Stimulated activated CD4-positive, alpha-beta T cell treated with anti-CD3 and anti-CD28 coated beads, Interleukin-4, amount 100 ng/mL, for 4 hours (primary cell): ENCODE data around the gene C2orf81.
"Not testable (repeated sequence)": the region's sequence is repeated elsewhere in the genome, so short reads cannot be mapped to it uniquely, and the experiment has no call there.

Experiments
- DNase-seq, 2 experiments: peaks; one replicate each; pipeline ENCODE4 v3.0.0-alpha.2; 2020

C2orf81 gene

GRCh38 chr2:74421221-74421870, at the start of gene C2orf81, which contains the start of gene WDR54:
Gene C2orf81 (minus strand): TSS chr2:74421619. CDS start chr2:74421560, 59 bp downstream.
Gene WDR54 (plus strand): TSS chr2:74421730. CDS start chr2:74422154, 424 bp downstream.
- DNase-seq, result peak; percentile 92 to 95

DNA sequence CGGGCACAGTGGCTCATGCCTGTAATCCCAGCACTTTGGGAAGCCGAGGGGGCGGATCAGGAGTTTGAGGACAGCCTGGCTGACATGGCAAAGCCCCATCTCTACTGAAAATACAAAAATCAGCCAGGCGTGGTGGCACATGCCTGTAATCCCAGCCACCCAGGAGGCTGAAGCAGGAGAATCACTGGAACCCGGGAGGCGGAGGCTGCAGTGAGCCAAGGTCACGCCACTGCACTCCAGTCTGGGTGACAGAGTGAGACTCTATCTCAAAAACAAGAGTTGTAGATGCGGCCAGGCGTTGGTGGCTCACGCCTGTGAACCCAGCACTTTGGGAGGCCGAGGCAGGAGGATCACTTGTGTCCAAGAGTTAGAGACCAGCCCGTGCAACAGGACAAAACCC, 49.3 kb upstream of the C2orf81 start:
- not testable (repeated sequence) for DNase-seq

GRCh38 chr2:74464406-74464805, 43.0 kb upstream of the C2orf81 start:
- no peak for DNase-seq

DNA sequence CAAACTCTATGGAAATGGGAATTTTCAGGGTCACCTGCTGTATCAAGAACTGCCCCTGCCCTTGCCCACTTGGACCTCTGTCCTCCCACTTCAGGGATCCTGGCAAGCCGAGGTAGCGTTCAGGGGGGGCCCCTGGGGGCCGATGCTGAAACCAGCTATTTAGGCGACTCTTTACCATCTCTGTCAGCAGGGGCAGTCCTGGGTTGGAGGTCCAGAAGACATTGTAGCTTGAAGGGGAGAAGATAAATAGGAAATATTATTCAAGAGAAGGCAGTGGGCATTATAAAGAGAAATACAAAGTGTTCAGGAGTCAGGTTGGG, 41.3 kb upstream of the C2orf81 start:
- no peak for DNase-seq

- DNase-seq, result no peak
These were observed 40.8 kb upstream of the C2orf81 start for GRCh38 chr2:74462054-74462785.

DNA sequence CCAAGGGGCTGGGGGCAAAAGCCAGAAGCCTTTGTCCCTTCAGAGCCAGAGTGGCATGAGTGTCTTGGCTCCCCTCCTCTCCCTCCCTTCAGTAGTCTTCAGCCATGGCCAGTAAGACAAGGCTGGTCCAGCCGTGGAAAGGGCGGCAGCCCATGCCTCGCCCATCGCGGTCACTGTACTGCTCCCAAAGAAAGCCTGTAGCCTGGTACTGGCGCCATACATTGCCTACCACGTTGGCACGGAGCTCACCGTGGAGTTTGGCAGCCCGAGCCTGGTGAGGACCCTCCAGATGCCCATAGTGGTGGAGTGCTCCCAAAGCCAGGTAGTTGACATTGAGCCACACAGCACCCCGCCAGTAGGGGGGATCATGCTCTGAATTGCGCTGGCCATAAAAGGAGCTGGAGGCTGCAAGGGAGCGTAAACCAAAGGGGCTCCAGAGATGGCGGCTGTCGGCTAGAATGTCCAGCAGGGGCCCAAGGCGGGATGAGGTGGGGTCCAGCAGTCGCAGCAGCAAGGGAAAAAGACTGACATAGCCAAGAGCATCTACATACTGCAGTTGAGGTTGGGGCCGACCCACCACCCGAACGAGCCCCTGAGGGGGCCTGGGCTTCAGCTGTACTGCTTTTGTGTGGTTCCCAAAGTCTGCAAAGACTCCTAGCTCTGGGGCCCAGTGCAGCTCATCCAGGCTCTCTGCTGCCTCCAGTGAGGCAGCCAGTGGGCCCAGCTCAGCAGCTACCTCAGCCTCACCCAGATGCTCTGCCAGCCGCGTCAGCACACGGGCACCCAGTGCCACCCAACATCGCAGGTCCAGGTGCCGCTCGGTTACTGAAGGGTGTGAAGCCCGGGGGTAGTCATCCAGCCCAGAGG, 40.0 kb upstream of the C2orf81 start:
- DNase-seq, result no peak

GRCh38 chr2:74460187-74460586, 38.8 kb upstream of the C2orf81 start:
- not testable (repeated sequence) for DNase-seq

- DNase-seq, result not testable (repeated sequence)
These were observed 38.2 kb upstream of the C2orf81 start for GRCh38 chr2:74459503-74460118.

- no peak for DNase-seq
These were observed 37.5 kb upstream of the C2orf81 start for GRCh38 chr2:74458938-74459363.

DNA sequence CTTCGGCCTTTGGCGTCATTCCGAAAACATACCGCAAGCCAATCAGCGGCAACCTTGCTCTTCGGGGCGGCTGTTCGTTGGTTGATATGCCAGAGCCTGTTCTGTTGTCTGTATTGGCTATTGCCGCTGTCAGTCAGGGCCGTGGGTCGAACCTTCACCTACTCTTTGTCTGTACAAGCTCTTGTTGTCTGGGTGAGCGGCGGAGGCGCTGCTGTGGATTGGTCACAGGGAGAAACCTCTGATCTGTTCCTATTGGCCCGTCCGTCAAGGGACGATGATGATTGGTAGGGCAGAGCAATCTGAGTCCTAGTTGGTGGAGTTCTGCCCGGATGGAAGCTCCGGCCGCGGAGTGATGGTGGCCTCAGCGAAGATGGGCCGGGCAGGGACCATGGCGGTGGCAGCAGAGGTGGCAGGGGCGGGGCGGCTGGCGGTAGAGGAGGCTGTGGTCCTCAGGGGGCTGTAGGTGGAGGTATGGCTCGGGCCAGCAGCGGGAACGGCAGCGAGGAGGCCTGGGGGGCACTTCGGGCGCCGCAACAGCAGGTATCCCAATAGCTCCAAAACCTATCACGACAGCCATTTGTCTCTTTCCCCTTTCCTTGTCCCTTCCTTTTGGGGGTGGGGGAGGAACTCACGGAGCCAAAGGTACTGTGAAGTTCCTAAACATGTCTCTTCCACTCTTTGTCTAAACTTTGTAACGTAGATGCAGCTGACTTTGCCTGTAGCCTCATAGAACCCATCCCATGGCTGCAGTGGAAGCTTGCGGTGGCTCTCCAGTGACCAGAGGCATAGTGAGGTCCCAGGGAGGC, 36.9 kb upstream of the C2orf81 start, which contains the start of gene WBP1:
TSS of gene WBP1 (plus strand) at position 307 of the 806 bp plus-strand sequence. CDS start at position 472, 165 bp downstream.
- peak; percentile 95 to 99 for DNase-seq

- DNase-seq, result peak; percentile 78 to 80
These were observed 36.2 kb upstream of the C2orf81 start for GRCh38 chr2:74457549-74458131.

DNA sequence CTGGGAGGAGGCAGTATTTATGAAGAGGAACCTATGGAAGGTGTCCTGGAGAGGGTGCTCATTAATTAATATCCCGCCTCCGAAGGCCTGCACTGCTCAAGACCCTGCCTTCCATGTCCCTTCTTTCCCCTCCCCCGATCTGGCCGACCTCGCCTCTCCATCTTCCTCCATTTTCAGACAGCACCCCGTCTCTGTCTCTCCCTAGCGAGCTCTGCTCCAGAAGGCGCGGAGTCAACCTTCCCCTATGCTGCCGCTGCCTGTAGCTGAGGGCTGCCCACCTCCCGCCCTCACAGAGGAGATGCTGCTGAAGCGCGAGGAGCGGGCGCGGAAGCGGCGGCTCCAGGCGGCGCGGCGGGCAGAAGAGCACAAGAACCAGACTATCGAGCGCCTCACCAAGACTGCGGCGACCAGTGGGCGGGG, 35.7 kb upstream of the C2orf81 start:
- no peak for DNase-seq

- peak; percentile 94 to 97 for DNase-seq
These were observed 33.5 kb upstream of the C2orf81 start, which contains the start of gene INO80B for GRCh38 chr2:74454654-74455511. Gene INO80B (plus strand): TSS chr2:74455087. CDS start chr2:74455117, 30 bp downstream.

DNA sequence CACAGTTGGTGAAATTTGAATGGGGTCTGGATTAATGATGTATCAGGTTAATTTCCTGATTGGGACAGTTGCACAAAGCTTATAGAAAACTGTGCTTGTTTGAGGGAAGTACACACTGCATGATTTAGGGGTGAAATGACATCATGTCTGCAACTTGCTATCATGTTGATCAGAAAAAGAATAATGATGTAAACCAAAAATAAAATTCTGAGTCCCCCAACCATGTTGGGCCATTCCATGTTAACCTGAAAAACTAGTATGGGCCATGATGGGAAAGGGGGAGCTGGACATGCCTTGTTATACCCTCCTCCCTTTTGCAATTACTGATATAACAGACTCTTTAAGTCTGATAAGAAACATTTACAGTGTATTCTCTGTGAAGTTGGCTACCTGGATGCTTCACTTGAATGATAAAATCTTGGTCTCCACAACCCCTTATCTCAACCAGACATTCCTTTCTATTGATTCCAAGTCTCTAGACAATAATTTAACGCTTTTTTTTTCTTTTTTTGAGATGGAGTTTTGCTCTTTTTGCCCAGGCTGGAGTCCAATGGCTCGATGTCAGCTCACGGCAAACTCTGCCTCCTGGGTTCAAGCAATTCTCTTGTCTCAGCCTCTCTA, 29.3 kb upstream of the C2orf81 start:
- DNase-seq, result no peak

- no peak for DNase-seq
These were observed 27.4 kb upstream of the C2orf81 start for GRCh38 chr2:74448771-74449170.

DNA sequence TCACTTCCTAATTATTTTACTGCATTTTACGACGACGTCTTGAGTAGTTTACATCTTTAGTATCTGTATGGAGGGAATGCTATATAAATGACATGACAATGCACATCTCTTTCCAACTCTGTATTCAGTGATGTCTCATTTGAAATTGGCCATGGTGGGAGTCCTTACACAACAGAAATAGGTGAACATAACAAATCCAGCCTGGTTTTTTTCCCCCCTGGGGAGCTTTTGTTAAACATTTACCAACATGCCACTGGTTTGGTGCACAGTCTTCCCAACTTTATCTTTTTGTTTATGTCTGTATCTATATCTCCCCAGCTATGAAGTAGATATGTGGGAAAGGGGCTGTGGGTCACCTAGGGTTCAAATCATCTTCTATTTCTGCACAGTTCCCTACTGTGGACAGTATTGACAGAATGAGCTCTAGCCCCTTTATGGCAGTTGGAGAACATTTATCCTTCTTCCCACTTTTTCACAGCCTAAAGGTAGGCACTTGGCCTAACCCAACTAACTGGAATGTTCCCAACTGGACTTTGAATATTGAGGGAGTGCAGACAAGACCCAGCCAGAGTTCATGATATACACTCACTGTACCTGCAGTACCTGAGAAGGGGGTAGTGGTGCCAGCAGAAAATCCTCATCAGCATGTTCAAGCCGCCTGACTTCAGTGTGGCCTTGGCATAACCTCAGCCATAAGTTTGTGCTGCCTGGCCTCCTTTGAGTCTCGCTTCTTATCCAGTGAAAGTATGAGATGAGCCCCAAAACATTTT, 26.0 kb upstream of the C2orf81 start:
- DNase-seq, result no peak

- DNase-seq, result no peak
These were observed 23.3 kb upstream of the C2orf81 start for GRCh38 chr2:74444498-74445318.
